IMR-90 (cell line): Measurements from ENCODE around the gene YPEL3.

ENCODE experiments used
- BHLHE40 ChIP-seq: fragments of 150-350 bp; IDR thresholded peaks from 2 replicates; pipeline ENCODE4 v1.6.1; 2016; ENCODE audit warnings: mild to moderate bottlenecking, low read depth, low read length
- CTCF ChIP-seq: conservative IDR thresholded peaks from 2 replicates; pipeline ENCODE4 v1.5.1; 2012; ENCODE audit warnings: mild to moderate bottlenecking, low read depth, low read length, improper control_type of control experiment
- POLR2A ChIP-seq: IDR thresholded peaks from 2 replicates; pipeline ENCODE4 v1.6.1; 2012; ENCODE audit warnings: mild to moderate bottlenecking, low read depth, low read length
- RAD21 ChIP-seq: IDR thresholded peaks from 2 replicates; pipeline ENCODE4 v1.6.1; 2012; ENCODE audit warnings: low read length, improper control_type of control experiment
- RFX5 ChIP-seq: IDR thresholded peaks from 2 replicates; pipeline ENCODE4 v1.8.0; 2012; ENCODE audit warnings: low read depth, mild to moderate bottlenecking, low read length, moderate library complexity

- TF ChIP-seq POLR2A (no peak), CTCF (no peak), BHLHE40 (no peak), RFX5 (no peak), RAD21 (no peak)
Observed at GRCh38 chr16:30104090-30104489, 8.1 kb upstream of the YPEL3 start.
